Breast epithelium (tissue), 3 donors: ENCODE data around the gene PDZD7.

ENCODE experiments used
- CTCF ChIP-seq, 3 donors: fragments of 450-650 bp; IDR thresholded peaks; one replicate each; pipeline ENCODE4 v1.5.1; 2016 to 2017; ENCODE audit warnings: antibody characterized with exemption in 3 of 3, mild to moderate bottlenecking in 3 of 3, moderate library complexity in 3 of 3
- POLR2A ChIP-seq: fragments of 450-650 bp; IDR thresholded peaks from one replicate; pipeline ENCODE4 v1.6.1; 2016; ENCODE audit warnings: antibody characterized with exemption, mild to moderate bottlenecking, moderate library complexity
- POLR2AphosphoS5 ChIP-seq, 3 donors: sonication (generic); formaldehyde crosslinking; IDR thresholded peaks; one replicate each; pipeline ENCODE4 v1.6.1; 2017; ENCODE audit warnings: antibody characterized with exemption in 3 of 3

DNA sequence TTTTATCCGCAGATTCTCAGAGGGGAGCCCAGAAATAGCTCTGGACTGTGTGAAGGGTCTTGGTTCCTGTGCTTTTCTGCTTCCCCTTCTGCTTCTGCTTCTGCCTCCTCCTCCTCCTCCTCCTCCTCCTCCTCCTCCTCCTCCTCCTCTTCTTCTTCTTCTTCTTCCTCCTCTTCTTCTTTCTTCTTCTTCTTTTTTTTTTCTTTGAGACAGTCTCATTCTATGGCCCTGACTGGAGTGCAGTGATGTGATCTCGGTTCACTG lies 11.6 kb downstream of the PDZD7 start:
- TF ChIP-seq POLR2A (no peak), CTCF (IDR thresholded peaks at IDR 0.05) (no peak), POLR2AphosphoS5 (IDR thresholded peaks at IDR 0.05) (no peak)
